Sciatic nerve (tissue), 2 donors: ENCODE measurements around the gene PRR13. TPM values are rescaled to one million over a fixed set of nuclear protein-coding genes. Genes with fewer than 3 reads are reported as not detected.
A peak's percentile ranks its signal among the peaks of the same experiment; 100 is the strongest.
"Not testable (repeated sequence)": the region's sequence is repeated elsewhere in the genome, so short reads cannot be mapped to it uniquely, and the experiment has no call there.

ENCODE experiments used
- ATAC-seq: fragments of 200-7000 bp; cut with Tn5 transposase; one replicate; pipeline ENCODE4 v1.9.1; 2020; ENCODE audit warnings: mild to moderate bottlenecking, moderate library complexity
- DNase-seq: peaks from one replicate; pipeline ENCODE4 v3.0.0-alpha.2; 2020; ENCODE audit warnings: low spot score
- intact Hi-C: fragments of 100-400 bp; cut with DNase I; formaldehyde crosslinking; loops from one replicate; pipeline ENCODE4 v1.14.2; 2022
- total RNA-seq: library from RNA; stranded (reverse); fragmentation: NEBNext Ultra II Directional; extraction: Animal tissue kit (Norgen Biotek cat#: 25700); gene quantifications from one replicate; pipeline ENCODE4 v1.2.1, GENCODE V29; 2021
- donor health status: DM: no; HTN: no; CAD: no.
- donor health status: DM: no; HTN: no; CAD: no.

Gene PRR13
- total RNA-seq, 1 donor from 2014 or later, result 86.4 TPM

DNA sequence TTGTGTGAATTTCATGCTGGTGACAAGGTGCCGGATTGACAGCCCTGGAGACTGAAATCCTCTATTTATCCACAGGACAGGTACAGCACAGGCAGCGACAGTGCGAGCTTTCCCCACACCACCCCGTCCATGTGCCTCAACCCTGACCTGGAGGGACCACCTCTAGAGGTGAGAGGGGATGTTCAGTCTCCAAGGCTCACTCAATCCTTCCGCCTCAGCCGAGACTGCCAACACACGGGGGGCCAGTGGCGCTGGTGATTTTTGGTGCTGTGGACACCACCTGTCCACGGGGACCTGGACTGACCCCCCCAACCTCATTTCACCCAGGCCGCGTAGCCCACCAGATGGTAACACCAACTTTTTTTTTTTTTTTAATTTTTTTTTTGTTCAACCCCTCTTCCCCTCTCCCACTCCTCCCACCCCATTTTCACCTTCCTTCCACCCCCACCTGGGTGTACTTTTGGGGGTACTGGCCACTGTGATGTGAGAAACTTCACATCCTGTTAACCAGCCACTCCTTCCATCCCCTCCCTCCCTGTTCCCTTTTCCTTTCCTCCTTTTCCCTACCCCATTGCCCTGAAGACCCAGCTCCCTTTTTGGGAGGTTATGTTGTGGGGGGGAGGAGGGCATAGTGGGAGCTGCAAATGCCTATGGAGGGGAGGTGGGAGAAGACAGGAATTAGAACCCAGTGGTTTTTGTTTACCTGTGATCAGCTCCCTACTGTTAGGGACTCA is 23.3 kb downstream of the PRR13 start:
- intact Hi-C loops, result no loop called here
- ATAC-seq (peak; percentile 31), DNase-seq (no peak)

DNA sequence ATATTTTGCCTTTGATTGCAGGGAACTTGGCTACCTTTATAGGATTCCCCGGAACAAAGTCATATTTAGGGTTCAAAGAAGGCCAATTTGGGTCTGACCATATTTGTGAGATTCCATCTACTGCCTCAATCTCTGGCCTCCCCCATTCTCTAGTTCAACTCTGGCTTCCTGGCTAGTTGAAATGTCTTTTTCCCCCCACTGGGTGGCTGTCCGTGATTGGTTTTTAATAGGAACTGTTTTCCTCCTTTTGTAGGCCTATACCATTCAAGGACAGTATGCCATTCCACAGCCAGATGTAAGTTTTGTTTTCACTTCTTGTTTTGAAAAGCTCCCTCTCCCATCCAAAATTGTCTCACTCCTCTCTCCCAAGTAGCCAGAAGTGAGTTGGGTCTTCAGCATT is 24.1 kb downstream of the PRR13 start:
- ATAC-seq, result no peak
- DNase-seq, result no peak
- intact Hi-C loops, result no loop called here

DNA sequence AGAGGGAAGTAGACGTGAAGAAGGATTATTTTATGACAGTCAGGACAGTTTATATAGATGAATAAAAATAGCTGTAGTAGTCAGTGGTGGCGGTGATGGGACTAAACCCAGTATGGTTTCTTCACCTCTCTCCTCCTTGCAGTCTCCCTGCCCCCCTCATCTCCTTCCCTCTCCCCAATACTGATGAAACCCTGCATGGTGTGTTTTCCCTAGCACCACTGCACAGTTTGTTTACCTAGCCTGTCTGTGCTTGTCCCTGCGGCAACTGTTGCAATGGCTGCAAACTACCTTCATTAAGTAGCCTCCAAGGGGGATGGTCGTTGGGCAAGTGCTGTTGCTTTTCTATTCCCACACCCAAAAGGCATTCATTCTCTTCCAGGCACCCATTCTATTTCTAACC is 25.1 kb downstream of the PRR13 start:
- no peak for DNase-seq
- intact Hi-C loops, result no loop called here
- no peak for ATAC-seq

DNA sequence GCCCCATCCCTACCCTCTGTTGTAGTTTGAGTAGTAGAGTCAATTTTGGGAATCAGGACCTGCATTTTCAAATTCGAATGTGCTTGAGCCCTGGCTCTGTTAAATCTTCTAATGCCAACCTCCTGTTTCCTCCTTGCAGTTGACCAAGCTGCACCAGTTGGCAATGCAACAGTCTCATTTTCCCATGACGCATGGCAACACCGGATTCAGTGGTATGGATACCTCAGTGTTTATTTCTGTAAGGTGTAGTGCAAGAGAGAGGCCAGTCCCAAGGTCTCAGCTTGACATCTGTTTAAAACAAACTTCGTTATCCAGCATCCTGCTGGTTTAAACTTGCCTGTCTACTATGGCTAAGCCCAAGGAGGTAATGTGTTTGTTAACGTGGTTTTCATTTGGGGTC is 25.5 kb downstream of the PRR13 start:
- DNase-seq (no peak), ATAC-seq (no peak)
- intact Hi-C loops, result no loop called here

DNA sequence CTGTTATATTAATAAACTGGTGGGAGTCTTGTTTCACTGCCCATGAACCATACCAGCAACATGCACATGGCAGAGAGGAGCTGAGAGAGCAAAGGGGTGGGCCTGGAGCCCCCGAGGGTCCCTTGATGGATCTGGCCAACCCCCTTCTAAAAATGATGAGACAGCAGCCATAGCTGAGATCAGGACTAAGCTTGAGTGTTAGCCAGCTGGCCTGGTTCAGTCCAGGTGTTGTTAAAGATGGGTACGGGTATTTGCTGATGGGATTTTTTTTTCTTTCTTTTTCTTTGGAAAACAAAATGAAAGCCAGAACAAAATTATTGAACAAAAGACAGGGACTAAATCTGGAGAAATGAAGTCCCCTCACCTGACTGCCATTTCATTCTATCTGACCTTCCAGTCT is 26.3 kb downstream of the PRR13 start:
- ATAC-seq (no peak), DNase-seq (no peak)
- intact Hi-C loops, result no loop called here

DNA sequence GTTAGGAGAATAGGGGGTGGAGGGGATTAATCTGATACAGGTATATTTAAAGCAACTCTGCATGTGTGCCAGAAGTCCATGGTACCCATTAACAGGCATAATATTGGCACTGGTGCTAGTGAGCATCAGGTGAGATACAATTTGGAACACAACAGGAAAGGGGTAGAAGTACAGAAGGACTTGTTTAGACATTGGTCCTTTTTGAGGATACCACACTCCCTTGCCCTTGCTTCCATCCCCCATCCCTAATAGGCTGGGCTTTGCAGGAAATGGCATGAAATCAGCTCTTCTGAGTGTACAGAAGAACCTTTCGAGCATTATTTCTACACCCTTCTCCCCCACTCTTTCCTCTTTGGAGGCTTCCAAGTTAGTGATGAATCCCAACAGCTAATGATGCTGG is 26.7 kb downstream of the PRR13 start:
- intact Hi-C loops, result no loop called here
- DNase-seq, result no peak
- no peak for ATAC-seq

DNA sequence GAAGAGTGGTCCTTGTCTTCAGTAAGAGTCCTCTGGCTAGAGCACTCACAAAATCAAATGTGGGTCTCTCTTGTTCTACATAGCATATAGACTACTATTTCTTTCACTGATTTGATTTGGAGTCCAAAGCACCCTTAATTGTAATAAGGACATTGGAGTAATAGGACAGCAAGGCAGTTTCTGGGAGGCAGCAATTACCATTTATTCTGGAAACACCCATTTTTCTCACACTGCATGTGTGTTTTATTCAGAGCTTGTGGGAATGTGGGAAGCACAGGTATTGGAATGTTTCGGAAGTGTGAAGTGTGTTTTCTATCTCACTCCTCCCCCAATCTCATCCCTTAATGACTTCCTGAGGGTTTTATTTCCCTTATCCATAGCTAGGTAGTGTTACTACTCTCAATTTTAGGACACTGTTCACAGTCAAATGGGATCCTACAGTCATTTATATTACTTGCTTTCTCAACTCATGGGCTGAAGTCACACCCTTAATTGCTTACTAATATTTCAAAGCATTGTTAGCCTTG is 30.6 kb downstream of the PRR13 start:
- ATAC-seq, result no peak
- no peak for DNase-seq
- intact Hi-C loops, result no loop called here

DNA sequence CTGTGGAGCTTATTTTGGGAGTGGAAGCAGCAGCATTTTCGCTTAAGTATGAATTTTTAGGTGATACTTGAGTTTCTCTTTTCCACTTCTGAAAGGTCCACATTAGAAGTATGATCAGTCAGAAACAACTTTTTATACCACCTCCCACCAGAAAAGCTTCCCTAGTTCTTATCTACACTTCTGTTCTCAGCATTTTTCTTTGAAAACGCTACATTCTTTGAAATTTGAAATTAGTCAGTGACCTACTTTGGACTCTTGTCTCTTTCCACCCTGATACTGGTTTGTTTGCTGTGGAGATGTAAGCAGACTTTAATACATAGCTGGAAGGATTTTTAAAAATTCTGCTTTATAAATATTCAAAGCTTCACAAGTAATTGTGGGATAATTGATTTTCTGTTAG is 32.5 kb downstream of the PRR13 start:
- ATAC-seq, result no peak
- DNase-seq, result no peak
- intact Hi-C loops, result no loop called here

DNA sequence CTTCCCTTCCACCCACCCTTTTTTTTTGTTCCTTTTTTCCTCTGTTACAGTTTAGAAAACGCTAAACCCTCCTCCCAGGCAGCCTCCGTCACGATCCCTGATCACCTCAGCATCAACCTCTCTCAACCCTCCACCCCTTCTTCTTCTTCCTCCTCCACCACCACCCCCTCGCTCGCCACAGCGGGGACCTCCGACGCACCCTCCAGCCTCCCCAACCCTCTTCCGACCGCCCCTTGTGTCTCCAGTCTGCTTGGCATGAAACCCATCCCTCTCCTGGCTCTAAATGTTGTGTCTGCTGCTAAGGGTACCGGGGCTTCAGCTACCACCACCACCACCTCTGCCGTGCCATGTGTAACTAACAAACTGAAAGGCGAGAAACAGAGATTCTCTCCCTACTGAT is 33.3 kb downstream of the PRR13 start:
- ATAC-seq (no peak), DNase-seq (no peak)
- intact Hi-C loops, result no loop called here

DNA sequence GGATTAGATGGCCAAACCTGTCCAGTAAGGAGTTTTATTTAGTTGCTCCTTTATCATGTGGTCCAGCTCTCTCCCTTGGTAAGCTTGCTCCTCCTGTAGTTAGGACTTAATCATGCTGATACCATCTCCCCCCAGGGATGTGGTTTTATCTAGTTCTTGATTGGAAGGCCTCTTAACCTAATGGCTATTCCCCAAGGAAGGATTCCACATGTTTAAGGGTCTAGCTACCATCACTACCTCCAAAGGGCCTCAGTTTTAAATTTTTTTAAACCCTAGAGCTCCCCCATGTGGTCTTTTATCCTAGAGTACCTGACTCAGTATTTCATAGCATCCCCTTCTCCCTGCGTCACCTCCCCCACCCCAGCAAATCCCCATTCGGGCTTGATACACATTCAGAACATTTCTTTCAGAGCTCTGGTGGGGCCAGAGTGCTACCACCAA is 35.3 kb downstream of the PRR13 start:
- ATAC-seq, result no peak

DNA sequence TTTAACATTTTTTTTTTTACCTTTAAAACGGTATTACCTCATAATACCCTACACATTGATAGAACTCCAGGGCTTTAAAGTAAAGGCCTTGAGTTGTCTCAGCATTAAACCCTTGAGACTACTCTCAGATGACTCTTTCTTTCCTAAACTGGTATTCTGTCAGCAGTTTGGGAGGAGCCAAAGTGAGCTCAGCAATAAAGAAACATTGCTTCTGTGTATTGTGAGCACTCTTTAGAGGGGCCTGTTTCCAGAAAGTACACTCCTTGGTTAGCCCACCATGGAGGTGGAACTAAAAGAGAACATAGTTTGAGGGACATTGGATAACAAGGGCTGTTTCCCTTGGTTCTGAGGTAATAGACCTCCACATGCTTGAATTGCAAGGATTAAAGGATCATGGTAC is 37.3 kb downstream of the PRR13 start:
- intact Hi-C loops, result no loop called here
- no peak for DNase-seq
- no peak for ATAC-seq

More for the DNA sequence above, 35.3 kb downstream of the PRR13 start:
- DNase-seq, result no peak
- intact Hi-C loops, result no loop called here

DNA sequence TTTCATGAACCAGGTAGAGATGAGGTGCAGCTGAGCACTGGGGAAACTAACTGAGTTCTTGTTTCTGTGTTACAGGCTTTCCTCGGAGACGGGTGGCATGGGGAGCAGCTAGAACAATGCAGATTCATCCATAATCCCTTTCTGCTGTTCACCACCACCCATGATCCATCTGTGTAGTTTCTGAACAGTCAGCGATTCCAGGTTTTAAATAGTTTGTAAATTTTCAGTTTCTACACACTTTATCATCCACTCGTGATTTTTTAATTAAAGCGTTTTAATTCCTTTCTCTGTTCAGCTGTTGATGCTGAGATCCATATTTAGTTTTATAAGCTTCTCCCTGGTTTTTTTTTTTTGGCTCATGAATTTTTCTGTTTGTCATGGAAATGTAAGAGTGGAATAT is 37.8 kb downstream of the PRR13 start:
- ATAC-seq, result no peak
- intact Hi-C loops, result no loop called here

DNA sequence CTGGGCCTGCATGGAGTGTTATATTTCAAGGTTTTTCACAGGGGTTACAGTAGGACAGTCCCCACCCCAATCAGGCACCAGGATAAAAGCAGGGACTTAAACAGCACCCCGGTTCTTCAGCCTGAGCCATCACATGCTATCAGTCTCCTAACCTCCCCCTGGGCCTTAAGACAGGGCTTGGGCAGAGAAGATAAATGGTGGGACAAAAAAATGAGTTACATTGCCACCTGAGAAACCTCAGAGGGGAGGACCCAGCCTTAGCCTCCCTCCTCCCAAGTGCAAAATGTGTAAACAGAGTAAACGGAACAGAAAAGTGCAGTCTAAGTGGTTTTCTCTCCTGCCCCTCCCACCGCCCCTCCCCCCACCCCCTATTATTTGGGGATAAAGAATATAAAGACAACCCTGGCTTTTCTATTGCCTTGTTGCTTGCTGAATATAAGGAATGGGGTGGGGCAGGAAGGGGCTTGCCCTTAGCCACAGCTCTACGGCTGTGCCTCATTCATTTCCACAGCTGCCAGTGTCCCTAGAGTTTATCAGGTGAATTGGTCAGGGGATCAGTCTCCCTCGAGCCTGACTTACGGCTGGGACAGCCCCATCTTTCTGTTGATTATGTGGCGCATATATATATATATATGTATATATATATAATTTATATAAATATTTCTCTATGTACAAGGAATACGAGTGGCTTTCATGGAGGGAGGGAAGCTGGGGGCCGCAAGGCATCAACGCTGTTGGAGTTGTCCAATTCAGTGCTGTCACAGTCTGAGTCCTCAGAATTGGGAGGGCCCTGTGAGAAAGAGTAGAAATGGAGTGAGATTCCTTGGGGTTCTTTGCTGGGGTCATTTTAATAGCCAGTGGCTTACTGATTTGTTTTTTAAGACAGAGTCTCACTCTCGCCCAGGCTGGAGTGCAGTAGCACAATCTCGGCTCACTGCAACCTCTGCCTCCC is 39.2 kb downstream of the PRR13 start:
- peak; percentile 50 for DNase-seq
- ATAC-seq, result no peak
- intact Hi-C loops, result no loop called here

More for the DNA sequence above, 37.8 kb downstream of the PRR13 start:
- DNase-seq, result no peak

DNA sequence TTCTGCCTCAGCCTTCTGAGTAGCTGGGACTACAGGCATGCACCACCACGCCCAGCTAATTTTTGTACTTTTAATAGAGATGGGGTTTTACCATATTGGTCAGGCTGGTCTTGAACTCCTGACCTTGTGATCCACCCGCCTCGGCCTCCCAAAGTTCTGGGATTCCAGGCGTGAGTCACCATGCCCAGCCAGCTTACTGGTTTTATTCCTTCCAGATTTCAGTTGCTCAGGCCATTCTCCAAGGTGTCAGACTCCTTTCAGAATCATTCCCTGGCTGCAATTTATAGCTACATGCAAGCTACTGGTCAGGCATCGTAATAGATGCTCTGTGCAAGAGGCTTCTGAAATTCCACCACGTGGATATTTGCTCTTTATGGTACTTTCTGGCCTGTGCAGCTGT is 39.9 kb downstream of the PRR13 start:
- ATAC-seq, intact Hi-C loops: not testable (repeated sequence)
- peak; percentile 42 for DNase-seq

DNA sequence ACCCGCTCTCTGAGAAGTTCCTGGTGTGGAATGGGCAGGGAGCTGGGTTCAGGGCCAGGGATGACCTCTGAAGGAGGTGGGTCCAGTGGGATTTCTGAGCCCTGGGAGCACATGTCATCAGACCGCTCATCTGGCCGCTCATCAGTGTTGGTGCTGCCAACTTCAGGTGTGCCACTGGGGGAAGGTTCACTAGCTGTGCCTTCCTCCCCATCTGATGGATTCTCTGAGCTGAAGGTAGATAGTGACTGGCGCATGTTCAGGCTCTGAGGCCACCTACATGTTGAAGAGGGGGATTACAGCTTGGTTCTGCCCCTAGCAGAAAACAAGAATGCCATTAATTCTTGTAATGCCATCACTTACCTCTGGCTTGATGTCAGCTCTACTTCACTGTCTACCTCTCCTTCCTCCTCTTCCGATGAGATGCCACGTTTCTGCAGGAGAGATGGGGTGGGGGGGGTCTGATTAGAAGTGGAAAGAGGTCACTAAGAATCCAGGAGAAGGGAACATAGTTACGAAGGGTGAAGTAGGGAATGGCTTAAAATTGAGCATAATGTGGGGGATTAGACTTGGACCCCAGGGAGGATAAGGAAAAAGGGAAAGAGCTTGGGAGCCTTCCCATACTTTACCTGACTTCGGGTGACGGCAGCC is 40.5 kb downstream of the PRR13 start:
- intact Hi-C loops, result no loop called here
- peak; percentile 45 for DNase-seq
- no peak for ATAC-seq

DNA sequence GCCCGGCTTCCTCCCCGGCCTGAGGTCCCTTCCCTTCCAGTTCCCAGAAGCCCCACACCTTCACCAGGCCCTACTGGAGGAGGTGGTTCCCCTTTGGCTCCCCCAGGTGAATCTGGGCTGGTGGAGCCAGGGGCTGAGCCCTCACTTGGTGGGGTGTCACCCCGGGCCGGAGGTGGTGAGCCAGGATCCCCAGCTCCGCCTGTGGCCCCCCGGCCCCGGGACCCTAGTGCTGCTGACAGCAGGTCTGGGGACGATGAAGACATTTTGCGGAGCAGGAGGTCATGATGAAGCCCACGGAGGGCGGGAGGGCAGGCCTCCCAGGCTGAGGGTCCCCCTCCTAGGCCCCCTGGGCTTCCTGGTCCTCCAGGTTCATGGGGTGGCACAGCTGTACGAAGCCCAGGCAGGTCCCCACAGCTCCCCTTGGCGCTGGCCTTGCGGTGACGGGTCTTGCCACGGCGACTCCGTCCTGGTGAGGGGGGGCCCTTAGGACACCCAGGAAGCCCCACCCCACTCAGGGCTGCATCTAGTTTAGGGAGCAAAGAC is 41.2 kb downstream of the PRR13 start:
- DNase-seq (peak; percentile 61), ATAC-seq (peak; percentile 21)
- intact Hi-C loops, result no loop called here

DNA sequence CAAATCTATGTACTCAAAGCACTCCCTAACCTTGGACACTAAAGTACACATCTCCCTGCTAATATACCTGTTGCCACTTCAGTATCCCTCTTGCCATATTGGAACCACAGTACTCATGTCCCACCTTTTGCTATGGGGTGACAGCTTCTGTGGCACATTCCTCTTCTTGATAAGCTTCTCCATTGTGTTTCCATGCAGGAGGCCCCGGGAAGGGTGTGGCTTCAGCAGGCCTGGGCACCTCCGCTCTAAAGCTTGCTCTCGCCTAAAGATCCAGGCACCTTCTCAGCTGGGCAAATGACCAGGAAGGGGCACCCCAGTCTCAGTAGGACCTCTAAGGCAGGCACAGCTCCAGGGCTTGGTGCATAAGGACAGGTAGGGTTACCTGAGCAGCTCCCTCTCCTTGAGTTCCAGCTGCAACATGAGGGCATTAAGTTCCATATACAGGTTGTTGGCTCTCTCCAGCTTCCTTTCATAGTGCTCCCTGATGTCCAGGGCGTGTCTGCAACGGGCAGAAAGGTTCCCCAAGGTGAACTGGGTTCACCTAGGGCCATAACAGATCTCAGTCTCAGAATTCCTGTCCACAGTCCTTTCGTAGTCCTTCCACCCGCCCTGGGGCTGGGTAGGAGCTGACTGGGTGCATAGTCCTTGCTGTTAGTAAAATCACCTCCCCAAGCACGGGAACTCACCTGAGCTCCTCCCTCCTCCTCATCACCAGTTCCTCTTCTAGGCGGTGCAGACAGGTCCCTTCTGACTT is 41.9 kb downstream of the PRR13 start:
- DNase-seq, result peak; percentile 45
- intact Hi-C loops, result no loop called here
- no peak for ATAC-seq

DNA sequence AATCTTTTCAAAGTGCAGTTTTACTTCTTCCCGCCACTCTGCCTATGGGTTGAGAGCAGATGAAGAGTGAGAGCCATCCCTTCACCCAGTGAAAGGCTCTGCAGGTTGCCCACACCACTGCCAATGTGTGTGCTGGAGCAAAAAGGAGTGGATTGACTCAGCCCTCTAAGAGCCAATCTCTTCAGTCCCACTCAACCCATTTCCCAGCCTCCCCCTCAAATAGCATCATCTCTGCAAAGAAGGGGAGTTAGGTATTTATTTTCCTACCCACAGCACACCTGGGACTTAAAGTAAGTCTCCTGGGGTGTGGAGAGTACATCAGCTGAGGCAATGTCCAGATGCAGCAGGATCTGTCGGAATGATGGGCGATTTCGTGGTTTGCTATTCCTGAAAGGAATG is 42.4 kb downstream of the PRR13 start:
- intact Hi-C loops, result no loop called here

More for the DNA sequence above, 42.4 kb downstream of the PRR13 start:
- ATAC-seq, result no peak
- peak; percentile 37 for DNase-seq
